ENCODE results near the gene LMOD3.

DNA sequence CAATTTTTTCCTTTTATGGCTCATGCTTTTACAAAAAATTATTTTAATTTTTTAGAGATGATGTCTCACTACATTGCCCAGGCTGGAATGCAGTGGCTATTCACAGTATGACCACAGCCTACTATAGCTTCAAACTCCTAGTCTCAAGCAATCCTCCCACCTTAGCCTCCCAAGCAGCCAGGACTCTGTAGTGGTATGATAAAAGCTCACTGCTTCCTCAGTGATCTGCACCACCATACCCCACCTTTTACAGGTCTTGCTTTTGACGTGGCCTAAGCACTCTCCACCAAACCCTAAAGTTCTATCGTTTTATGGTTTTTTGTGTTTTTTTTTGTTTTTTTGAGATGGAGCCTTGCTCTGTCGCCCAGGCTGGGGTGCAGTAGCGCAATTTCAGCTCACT lies 56.3 kb downstream of the LMOD3 start:
- TF ChIP-seq SIN3A (IDR thresholded peaks at IDR 0.05; ENCODE audit: borderline replicate concordance, insufficient read depth, low read length) (no peak), TAF1 (IDR thresholded peaks at IDR 0.05; ENCODE audit: borderline replicate concordance, insufficient read depth, low read length) (no peak), POLR2AphosphoS5 (IDR thresholded peaks at IDR 0.05; ENCODE audit: low read depth, low read length) (no peak), FOXP2 (optimal IDR thresholded peaks at IDR 0.05; ENCODE audit: borderline replicate concordance, extremely low read depth, extremely low read length, insufficient read depth) (no peak)
- TF ChIP-seq, protein P1, sequence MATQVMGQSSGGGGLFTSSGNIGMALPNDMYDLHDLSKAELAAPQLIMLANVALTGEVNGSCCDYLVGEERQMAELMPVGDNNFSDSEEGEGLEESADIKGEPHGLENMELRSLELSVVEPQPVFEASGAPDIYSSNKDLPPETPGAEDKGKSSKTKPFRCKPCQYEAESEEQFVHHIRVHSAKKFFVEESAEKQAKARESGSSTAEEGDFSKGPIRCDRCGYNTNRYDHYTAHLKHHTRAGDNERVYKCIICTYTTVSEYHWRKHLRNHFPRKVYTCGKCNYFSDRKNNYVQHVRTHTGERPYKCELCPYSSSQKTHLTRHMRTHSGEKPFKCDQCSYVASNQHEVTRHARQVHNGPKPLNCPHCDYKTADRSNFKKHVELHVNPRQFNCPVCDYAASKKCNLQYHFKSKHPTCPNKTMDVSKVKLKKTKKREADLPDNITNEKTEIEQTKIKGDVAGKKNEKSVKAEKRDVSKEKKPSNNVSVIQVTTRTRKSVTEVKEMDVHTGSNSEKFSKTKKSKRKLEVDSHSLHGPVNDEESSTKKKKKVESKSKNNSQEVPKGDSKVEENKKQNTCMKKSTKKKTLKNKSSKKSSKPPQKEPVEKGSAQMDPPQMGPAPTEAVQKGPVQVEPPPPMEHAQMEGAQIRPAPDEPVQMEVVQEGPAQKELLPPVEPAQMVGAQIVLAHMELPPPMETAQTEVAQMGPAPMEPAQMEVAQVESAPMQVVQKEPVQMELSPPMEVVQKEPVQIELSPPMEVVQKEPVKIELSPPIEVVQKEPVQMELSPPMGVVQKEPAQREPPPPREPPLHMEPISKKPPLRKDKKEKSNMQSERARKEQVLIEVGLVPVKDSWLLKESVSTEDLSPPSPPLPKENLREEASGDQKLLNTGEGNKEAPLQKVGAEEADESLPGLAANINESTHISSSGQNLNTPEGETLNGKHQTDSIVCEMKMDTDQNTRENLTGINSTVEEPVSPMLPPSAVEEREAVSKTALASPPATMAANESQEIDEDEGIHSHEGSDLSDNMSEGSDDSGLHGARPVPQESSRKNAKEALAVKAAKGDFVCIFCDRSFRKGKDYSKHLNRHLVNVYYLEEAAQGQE (IDR thresholded peaks at IDR 0.05; ENCODE audit: insufficient read depth in 1 of 2, low read depth in 2 of 2, low read length in 2 of 2), result no peak

All from PFSK-1 (cell line).